HCT116 (cell line): ENCODE results near the gene P3H3. TPM values are rescaled to one million over a fixed set of nuclear protein-coding genes. Genes with fewer than 3 reads are reported as not detected.

Experiments
- ATAC-seq: fragments of 200-7000 bp; cut with Tn5 transposase; 2 replicates; pipeline ENCODE4 v1.9.1; 2020; ENCODE audit warnings: mild to moderate bottlenecking, moderate library complexity
- BruUV-seq: library from RNA; stranded (reverse); fragments of 400-500 nt; replicated peaks from 2 replicates; lab custom pipeline; 2021; lab: Mats Ljungman, UMichigan
- CTCF ChIA-PET: fragments of 300-600 bp; sonication (Branson Sonifier 250); formaldehyde crosslinking; loops from one replicate; lab custom pipeline; 2021; ENCODE audit warnings: antibody characterized with exemption; lab: Charles Lee
- POLR2A ChIA-PET: fragments of 300-600, 350-600 bp; sonication (Branson Sonifier 250); formaldehyde crosslinking; loops from one replicate; lab custom pipeline; 2021; ENCODE audit warnings: antibody characterized with exemption; lab: Charles Lee
- RAD21 ChIA-PET, 2 experiments: fragments of 300-600 bp; sonication (Branson Sonifier 250); formaldehyde crosslinking; loops; one replicate each; lab custom pipeline; 2023; ENCODE audit warnings: low total read pairs in 2 of 2; ENCODE audit not compliant: uncharacterized antibody in 2 of 2, unreplicated experiment in 2 of 2, low non-redundant PET in 1 of 2; lab: Charles Lee
- DNase-seq: peaks from one replicate; pipeline ENCODE4 v3.0.0-alpha.2; 2010; ENCODE audit warnings: low read depth, low spot score
- H2AFZ ChIP-seq: fragments of 200-600 bp; shearing (Covaris generic), sonication (generic); 2 replicates; pipeline ENCODE4 v1.6.1; 2017; ENCODE audit warnings: low read depth, mixed run types, mixed read lengths, antibody characterized with exemption, low read length; ENCODE audit not compliant: poor library complexity, severe bottlenecking
- H3K27ac ChIP-seq: 2 replicates; pipeline ENCODE4 v1.5.1; 2012; ENCODE audit warnings: low read depth, low read length
- H3K27me3 ChIP-seq: fragments of 200-600 bp; sonication (generic); 2 replicates; pipeline ENCODE4 v1.6.1; 2016; ENCODE audit warnings: mixed run types, low read length, mixed read lengths; ENCODE audit not compliant: insufficient read depth
- H3K36me3 ChIP-seq, 2 experiments: fragments of 200-500 bp in 1 of 2; fragments of 200-600 bp in 1 of 2; sonication (Bioruptor generic) in 1 of 2; sonication (generic) in 1 of 2; 2 replicates each; pipeline versions ENCODE4 v1.5.1 to v1.6.1; 2014 to 2016; ENCODE audit warnings: low read length in 2 of 2, inconsistent platforms in 1 of 2, mixed read lengths in 1 of 2, mixed run types in 1 of 2; ENCODE audit not compliant: insufficient read depth in 2 of 2, control insufficient read depth in 1 of 2
- H3K4me1 ChIP-seq, 2 experiments: fragments of 200-600 bp in 1 of 2; sonication (generic) in 1 of 2; 2 replicates each; pipeline versions ENCODE4 v1.5.1 to v1.6.1; 2012 to 2017; ENCODE audit warnings: low read length in 2 of 2, inconsistent platforms in 1 of 2, mild to moderate bottlenecking in 1 of 2, mixed read lengths in 1 of 2, mixed run types in 1 of 2, moderate library complexity in 1 of 2; ENCODE audit not compliant: insufficient read depth in 2 of 2, control insufficient read depth in 1 of 2
- H3K4me2 ChIP-seq: fragments of 200-600 bp; sonication (generic); 2 replicates; pipeline ENCODE4 v1.6.1; 2017; ENCODE audit warnings: mixed run types, low read length, mixed read lengths
- H3K4me3 ChIP-seq, 2 experiments: fragments of 200-600 bp in 1 of 2; sonication (generic) in 1 of 2; replicated peaks in 1 of 2; 2 replicates each; pipeline ENCODE4 v1.5.1; 2011 to 2016; ENCODE audit warnings: low read length in 2 of 2, control low read depth in 1 of 2, low read depth in 1 of 2, mild to moderate bottlenecking in 1 of 2, mixed read lengths in 1 of 2, mixed run types in 1 of 2
- H3K79me2 ChIP-seq: fragments of 200-600 bp; sonication (generic); 2 replicates; pipeline ENCODE4 v1.6.1; 2017; ENCODE audit warnings: mild to moderate bottlenecking, mixed run types, low read length, moderate library complexity, mixed read lengths; ENCODE audit not compliant: insufficient read depth
- H3K9ac ChIP-seq: fragments of 200-600 bp; sonication (generic); 2 replicates; pipeline ENCODE4 v1.6.1; 2016; ENCODE audit warnings: low read length, mixed read lengths
- H3K9me2 ChIP-seq: fragments of 200-600 bp; sonication (generic), shearing (Covaris generic); 2 replicates; pipeline ENCODE4 v1.6.1; 2017; ENCODE audit warnings: mixed run types, mild to moderate bottlenecking, moderate library complexity; ENCODE audit not compliant: insufficient read depth
- H3K9me3 ChIP-seq, 2 experiments: fragments of 200-500 bp in 1 of 2; fragments of 200-600 bp in 1 of 2; sonication (Bioruptor generic) in 1 of 2; sonication (generic) in 1 of 2; 2 replicates each; pipeline ENCODE4 v1.6.1; 2014 to 2017; ENCODE audit warnings: low read length in 2 of 2, mixed read lengths in 2 of 2, inconsistent platforms in 1 of 2, low read depth in 1 of 2, mild to moderate bottlenecking in 1 of 2, mixed run types in 1 of 2, moderate library complexity in 1 of 2; ENCODE audit not compliant: control insufficient read depth in 1 of 2, insufficient read depth in 1 of 2
- H4K20me1 ChIP-seq: fragments of 200-600 bp; sonication (generic), shearing (Covaris generic); 2 replicates; pipeline ENCODE4 v1.6.1; 2017; ENCODE audit warnings: mixed run types, mild to moderate bottlenecking, moderate library complexity; ENCODE audit not compliant: insufficient read depth
- CBX3 ChIP-seq: IDR thresholded peaks from 2 replicates; pipeline ENCODE4 v1.6.1; 2012; ENCODE audit warnings: low read depth
- CEBPB ChIP-seq: IDR thresholded peaks from 2 replicates; pipeline ENCODE4 v1.6.1; 2012; ENCODE audit warnings: low read depth
- CTCF ChIP-seq, 3 experiments: fragments of 200-600 bp in 1 of 3; sonication (generic) in 1 of 3; IDR thresholded peaks in 2 of 3; conservative IDR thresholded peaks in 1 of 3; 2 replicates each; pipeline ENCODE4 v1.5.1; 2012 to 2017; ENCODE audit warnings: low read depth in 2 of 3, low read length in 2 of 3, antibody characterized with exemption in 1 of 3, borderline replicate concordance in 1 of 3, control low read depth in 1 of 3, mild to moderate bottlenecking in 1 of 3, mixed read lengths in 1 of 3, mixed run types in 1 of 3, moderate library complexity in 1 of 3; ENCODE audit not compliant: insufficient read depth in 1 of 3
- EGR1 ChIP-seq: IDR thresholded peaks from 2 replicates; pipeline ENCODE4 v1.6.1; 2012; ENCODE audit warnings: low read depth
- ELF1 ChIP-seq: IDR thresholded peaks from 2 replicates; pipeline ENCODE4 v1.6.1; 2012; ENCODE audit warnings: low read depth, borderline replicate concordance
- EZH2 ChIP-seq: fragments of 200-600 bp; sonication (generic); IDR thresholded peaks from 2 replicates; pipeline ENCODE4 v1.6.1; 2017; ENCODE audit warnings: antibody characterized with exemption, mixed run types
- EZH2phosphoT487 ChIP-seq: fragments of 200-600 bp; IDR thresholded peaks from 2 replicates; pipeline ENCODE4 v1.6.1; 2018; ENCODE audit warnings: antibody characterized with exemption, borderline replicate concordance
- FOSL1 ChIP-seq: IDR thresholded peaks from 2 replicates; pipeline ENCODE4 v1.6.1; 2012; ENCODE audit warnings: low read depth
- JUND ChIP-seq: IDR thresholded peaks from 2 replicates; pipeline ENCODE4 v1.6.1; 2012
- POLR2A ChIP-seq: IDR thresholded peaks from 2 replicates; pipeline ENCODE4 v1.7.0; 2011; ENCODE audit warnings: borderline replicate concordance; ENCODE audit not compliant: insufficient read depth, insufficient read length; ENCODE audit errors: extremely low read depth
- POLR2AphosphoS5 ChIP-seq: IDR thresholded peaks from 2 replicates; pipeline ENCODE4 v1.6.1; 2011; ENCODE audit warnings: mild to moderate bottlenecking, low read depth, low read length, moderate library complexity
- RAD21 ChIP-seq: IDR thresholded peaks from 2 replicates; pipeline ENCODE4 v1.6.1; 2012; ENCODE audit warnings: low read depth, mild to moderate bottlenecking
- REST ChIP-seq: IDR thresholded peaks from 2 replicates; pipeline ENCODE4 v1.6.1; 2012; ENCODE audit warnings: low read depth
- SRF ChIP-seq: IDR thresholded peaks from 2 replicates; pipeline ENCODE4 v1.6.1; 2012; ENCODE audit warnings: low read depth
- TCF7L2 ChIP-seq: IDR thresholded peaks from 2 replicates; pipeline ENCODE4 v1.7.0; 2011; ENCODE audit warnings: borderline replicate concordance, inconsistent platforms; ENCODE audit not compliant: insufficient read depth, insufficient read length; ENCODE audit errors: extremely low read depth
- ZFX ChIP-seq: fragments of 450-650 bp; IDR thresholded peaks from 2 replicates; pipeline ENCODE4 v1.6.1; 2017
- ZNF274 ChIP-seq: fragments of 200-500 bp; sonication (Bioruptor generic); IDR thresholded peaks from 2 replicates; pipeline ENCODE4 v1.6.1; 2014; ENCODE audit warnings: mild to moderate bottlenecking, low read depth, low read length, inconsistent platforms
- intact Hi-C: fragments of 100-400 bp; cut with micrococcal nuclease; formaldehyde crosslinking; loops from 2 replicates; pipeline ENCODE4 v1.10.0; 2022
- total RNA-seq: library from RNA; stranded (reverse); gene quantifications from one replicate; pipeline ENCODE4 v1.2.1, GENCODE V29; 2021; ENCODE audit not compliant: unreplicated experiment
- TF ChIP-seq, protein P1 (sequence below): IDR thresholded peaks from 2 replicates; pipeline ENCODE4 v1.6.1; 2011; ENCODE audit warnings: mild to moderate bottlenecking, low read length, moderate library complexity; ENCODE audit not compliant: insufficient replicate concordance; ENCODE audit errors: extremely low read depth

Gene P3H3
- total RNA-seq, 1 experiment from 2014 or later, result 32.2 TPM

GRCh38 chr12:6845395-6845794 is 17.2 kb downstream of the P3H3 start:
- H3K4me2 ChIP-seq, result no peak overlapping the region
- ChIA-PET RAD21 (no interaction called here), POLR2A (no interaction called here), CTCF (no interaction called here)
- H3K27ac ChIP-seq, result no peak overlapping the region
- no peaks in the 10 kb centered on the region for H3K27me3 ChIP-seq
- H3K9me3 ChIP-seq, result no peaks in the 10 kb centered on the region
- TF ChIP-seq POLR2AphosphoS5 (no peak), REST (no peak), FOSL1 (no peak), ZFX (no peak), CTCF (IDR thresholded peaks at IDR 0.05 in 2 of 3, conservative IDR thresholded peaks at IDR 0.05 in 1 of 3; ENCODE audit: borderline replicate concordance in 1 of 3, insufficient read depth in 1 of 3, low read depth in 2 of 3, low read length in 2 of 3) (no peak), ZNF274 (no peak), POLR2A (no peak), ELF1 (no peak), TCF7L2 (no peak), CEBPB (no peak), CBX3 (no peak), EGR1 (no peak), RAD21 (no peak), EZH2phosphoT487 (no peak), SRF (no peak), JUND (no peak), EZH2 (no peak)
- TF ChIP-seq, protein P1, sequence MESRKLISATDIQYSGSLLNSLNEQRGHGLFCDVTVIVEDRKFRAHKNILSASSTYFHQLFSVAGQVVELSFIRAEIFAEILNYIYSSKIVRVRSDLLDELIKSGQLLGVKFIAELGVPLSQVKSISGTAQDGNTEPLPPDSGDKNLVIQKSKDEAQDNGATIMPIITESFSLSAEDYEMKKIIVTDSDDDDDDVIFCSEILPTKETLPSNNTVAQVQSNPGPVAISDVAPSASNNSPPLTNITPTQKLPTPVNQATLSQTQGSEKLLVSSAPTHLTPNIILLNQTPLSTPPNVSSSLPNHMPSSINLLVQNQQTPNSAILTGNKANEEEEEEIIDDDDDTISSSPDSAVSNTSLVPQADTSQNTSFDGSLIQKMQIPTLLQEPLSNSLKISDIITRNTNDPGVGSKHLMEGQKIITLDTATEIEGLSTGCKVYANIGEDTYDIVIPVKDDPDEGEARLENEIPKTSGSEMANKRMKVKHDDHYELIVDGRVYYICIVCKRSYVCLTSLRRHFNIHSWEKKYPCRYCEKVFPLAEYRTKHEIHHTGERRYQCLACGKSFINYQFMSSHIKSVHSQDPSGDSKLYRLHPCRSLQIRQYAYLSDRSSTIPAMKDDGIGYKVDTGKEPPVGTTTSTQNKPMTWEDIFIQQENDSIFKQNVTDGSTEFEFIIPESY, result no peak
- no peaks in the 10 kb centered on the region for H3K9me2 ChIP-seq
- DNase-seq (no peak), ATAC-seq (no peak)
- peaks cover 12% of the 10 kb centered on the region for H3K79me2 ChIP-seq
- peaks cover 25 to 44% of the 10 kb centered on the region in 2 experiments; a peak in 3 of 4 replicates for H3K36me3 ChIP-seq
- intact Hi-C loops, result no loop called here
- H3K4me1 ChIP-seq, result peaks cover 5 to 8% of the 10 kb centered on the region in 2 experiments
- H3K4me3 ChIP-seq, result no peak overlapping the region
- no peak overlapping the region for H3K9ac ChIP-seq
- no peaks in the 10 kb centered on the region for H4K20me1 ChIP-seq
- H2AFZ ChIP-seq, result no peak overlapping the region
- BruUV-seq, result no TSS peak
